HuH-7 (cell line): ENCODE data around the gene DPF3.

Experiments used
- DNase-seq: peaks from one replicate; pipeline ENCODE4 v3.0.0; 2011; ENCODE audit warnings: low spot score

DPF3 gene

GRCh38 chr14:72680853-72681640 is 212.9 kb downstream of the DPF3 start:
- DNase-seq = no peak

- no peak for DNase-seq
Observed at GRCh38 chr14:72679536-72680151, 214.3 kb downstream of the DPF3 start.

DNA sequence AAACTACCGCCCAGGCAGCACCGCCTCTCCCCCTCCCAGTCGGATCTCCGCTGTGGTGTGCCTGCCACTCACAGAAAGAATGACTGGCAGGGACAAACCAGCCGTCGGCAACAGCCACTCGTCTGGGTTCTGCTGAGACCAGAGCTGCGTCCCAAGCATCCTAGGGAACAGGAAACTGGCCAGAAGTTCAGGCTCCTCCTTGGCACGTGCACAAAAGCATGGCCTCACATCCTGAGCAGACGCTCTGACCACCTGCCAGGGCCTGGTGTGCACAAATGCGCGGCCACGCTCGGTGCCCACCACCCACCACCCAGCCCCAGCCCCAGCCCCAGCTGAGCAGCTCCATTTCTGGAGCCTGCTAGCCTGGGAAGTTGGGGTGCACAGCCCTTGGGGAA is 214.8 kb downstream of the DPF3 start:
- no peak for DNase-seq

GRCh38 chr14:72678356-72678755 is 215.5 kb downstream of the DPF3 start:
- DNase-seq = no peak

GRCh38 chr14:72677664-72678063 is 216.2 kb downstream of the DPF3 start:
- no peak for DNase-seq

- no peak for DNase-seq
Observed at GRCh38 chr14:72675126-72675525, 218.8 kb downstream of the DPF3 start.

- no peak for DNase-seq
Observed at GRCh38 chr14:72673179-72673578, 220.7 kb downstream of the DPF3 start.

GRCh38 chr14:72666610-72667009 is 227.3 kb downstream of the DPF3 start:
- DNase-seq = no peak

- no peak for DNase-seq
Observed at GRCh38 chr14:72665259-72665658, 228.6 kb downstream of the DPF3 start.

GRCh38 chr14:72664651-72665050 is 229.2 kb downstream of the DPF3 start:
- no peak for DNase-seq

DNA sequence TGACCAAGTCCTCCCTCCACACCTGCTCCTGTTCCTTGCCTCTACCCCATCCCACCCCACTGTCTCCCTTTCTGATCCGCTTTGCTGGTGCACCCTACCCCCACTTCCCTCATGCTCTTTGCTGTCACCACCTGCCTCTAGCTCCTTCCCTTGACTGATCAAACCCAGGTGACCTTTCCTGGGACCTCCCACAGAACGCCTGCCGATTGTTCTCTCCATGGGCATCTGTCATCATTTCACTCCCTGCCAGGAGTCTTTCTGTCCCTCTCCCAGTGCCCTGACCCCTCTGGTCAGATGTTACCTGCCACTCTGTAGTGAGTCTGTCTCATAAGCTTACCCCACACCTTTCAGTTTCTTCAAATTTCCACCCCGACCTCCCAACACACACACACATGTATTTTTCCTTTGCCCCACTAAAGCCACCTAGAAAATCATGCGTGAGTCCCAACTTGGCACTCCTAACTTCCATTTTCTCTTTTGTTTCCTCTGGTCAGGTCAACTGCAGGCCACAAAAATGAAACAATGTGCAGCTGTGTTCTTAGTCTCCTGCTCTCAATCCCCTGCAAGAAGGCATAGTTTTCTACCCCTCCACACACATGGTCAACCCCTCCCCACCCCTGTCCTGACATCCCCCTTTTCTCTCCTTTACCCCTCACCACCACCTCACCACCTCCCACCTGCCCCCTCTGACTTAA is 229.8 kb downstream of the DPF3 start:
- no peak for DNase-seq

DNA sequence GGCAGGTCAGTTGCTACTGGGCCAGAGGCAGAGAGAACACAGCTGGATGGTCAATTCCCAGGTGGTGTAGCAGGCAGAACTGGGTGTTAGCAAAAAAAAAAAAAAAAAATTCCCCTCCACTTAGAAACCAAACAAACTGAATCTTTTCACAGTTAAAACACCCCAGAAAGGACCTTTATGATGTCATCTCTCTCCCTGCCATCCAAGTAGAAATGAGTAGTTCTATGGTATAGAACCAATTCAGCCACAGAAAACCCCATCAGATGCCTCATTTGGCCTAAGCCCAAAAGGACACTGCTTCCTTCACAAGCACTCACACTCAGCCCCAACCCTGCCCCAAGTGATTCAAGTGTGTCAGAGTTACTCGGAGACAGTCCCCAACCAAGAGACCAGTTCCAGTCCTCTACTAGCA is 230.8 kb downstream of the DPF3 start:
- DNase-seq = no peak

- no peak for DNase-seq
Observed at GRCh38 chr14:72662214-72662613, 231.7 kb downstream of the DPF3 start.

GRCh38 chr14:72657214-72657921 is 236.5 kb downstream of the DPF3 start:
- no peak for DNase-seq

DNA sequence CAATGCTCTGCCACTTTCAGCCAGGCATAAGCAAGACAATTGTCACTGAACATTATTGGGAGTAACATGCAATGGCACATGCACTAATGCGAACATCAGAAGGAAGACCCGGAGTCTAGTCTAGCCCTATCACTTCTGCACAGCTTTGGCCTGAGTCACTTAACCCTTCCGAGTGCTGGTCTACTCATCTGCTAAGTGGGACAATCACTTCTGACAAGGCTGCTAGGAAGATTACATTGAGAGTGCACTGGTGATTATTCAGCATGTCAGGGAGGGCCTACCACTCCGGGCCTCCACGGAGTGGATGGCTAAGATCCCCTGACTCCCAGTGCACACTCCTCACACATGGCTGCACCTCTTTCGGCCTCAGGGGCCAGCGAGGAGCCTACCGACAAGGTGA is 240.9 kb downstream of the DPF3 start:
- DNase-seq = no peak

- no peak for DNase-seq
Observed at GRCh38 chr14:72652179-72652578, 241.7 kb downstream of the DPF3 start.

- no peak for DNase-seq
Observed at GRCh38 chr14:72651714-72652113, 242.2 kb downstream of the DPF3 start.

DNA sequence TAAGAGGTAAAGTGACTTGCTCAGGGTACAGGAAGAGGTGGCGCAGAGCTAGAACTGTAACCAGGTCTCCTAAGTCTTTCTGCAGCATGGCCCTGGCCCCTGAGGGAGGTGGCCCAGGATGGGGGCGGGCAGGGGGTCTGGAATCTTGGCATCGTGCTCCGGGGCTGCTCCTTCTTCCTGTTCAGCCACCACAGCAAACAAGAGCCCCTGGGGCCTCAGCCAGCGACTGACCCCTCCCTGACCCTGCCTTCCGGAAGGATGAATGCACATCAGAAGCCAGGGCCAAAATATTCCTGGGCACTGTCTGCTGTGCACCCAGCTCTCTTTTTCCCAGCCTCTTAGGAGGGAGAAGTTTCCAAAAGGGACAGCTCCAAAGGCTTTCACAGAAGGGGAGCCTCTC is 242.8 kb downstream of the DPF3 start:
- no peak for DNase-seq

- no peak for DNase-seq
Observed at GRCh38 chr14:72649603-72650227, 244.2 kb downstream of the DPF3 start.

DNA sequence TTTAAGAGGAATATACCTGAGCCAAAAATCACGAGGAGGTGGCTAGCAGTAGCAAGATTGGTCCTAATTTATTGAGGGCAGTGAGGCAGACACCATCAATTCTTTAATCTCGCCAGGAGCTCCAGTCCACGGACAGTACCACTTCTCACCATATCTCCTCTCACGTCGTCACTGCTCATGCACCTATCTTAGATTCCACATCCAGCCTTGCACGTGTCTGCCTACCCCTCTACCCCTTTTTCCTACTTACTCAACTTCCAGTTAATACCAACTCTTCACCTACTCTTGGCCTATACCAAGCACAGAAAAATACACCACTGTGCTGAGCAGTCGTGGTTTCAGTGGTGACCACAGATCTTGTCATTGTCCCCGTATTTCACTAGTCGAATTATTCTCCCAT is 246.1 kb downstream of the DPF3 start:
- no peak for DNase-seq

- no peak for DNase-seq
Observed at GRCh38 chr14:72646861-72647528, 246.9 kb downstream of the DPF3 start.

GRCh38 chr14:72645706-72646105 is 248.2 kb downstream of the DPF3 start:
- DNase-seq = no peak
